Measurements from ENCODE around the gene GJB6.

The GJB6 gene

GRCh38 chr13:20174656-20175405 lies 57.3 kb downstream of the GJB6 start:
- peak; percentile 56 for DNase-seq (ENCODE audit: extremely low read depth, insufficient read length)
- Histone ChIP-seq H3K27me3 (replicated peaks; ENCODE audit: control insufficient read depth, insufficient read depth, low read length) (no peaks in the 10 kb centered on the region), H3K36me3 (ENCODE audit: control insufficient read depth, insufficient read depth, low read length) (no peaks in the 10 kb centered on the region), H3K4me3 (replicated peaks; ENCODE audit: low read depth, low read length) (no peak overlapping the region)
- no peak for TF ChIP-seq CTCF (IDR thresholded peaks at IDR 0.05; ENCODE audit: insufficient read depth, low read length, poor library complexity, severe bottlenecking)

- H3K36me3 ChIP-seq (ENCODE audit: control insufficient read depth, insufficient read depth, low read length), result no peaks in the 10 kb centered on the region
- no peak for TF ChIP-seq CTCF (IDR thresholded peaks at IDR 0.05; ENCODE audit: insufficient read depth, low read length, poor library complexity, severe bottlenecking)
- H3K4me3 ChIP-seq (replicated peaks; ENCODE audit: low read depth, low read length), result no peak overlapping the region
- DNase-seq (ENCODE audit: extremely low read depth, insufficient read length), result no peak
- no peaks in the 10 kb centered on the region for H3K27me3 ChIP-seq (replicated peaks; ENCODE audit: control insufficient read depth, insufficient read depth, low read length)
Observed at GRCh38 chr13:20173116-20173746, 58.9 kb downstream of the GJB6 start.
